SU-DHL-6 (cell line): Measurements from ENCODE around the gene IL27RA.

Experiments used
- CTCF ChIP-seq: fragments of 200-600 bp; sonication (generic); IDR thresholded peaks from one replicate; pipeline ENCODE4 v1.5.1; 2017; ENCODE audit warnings: antibody characterized with exemption, mild to moderate bottlenecking, low read length, moderate library complexity; ENCODE audit not compliant: insufficient read depth, poor library complexity, severe bottlenecking
- EZH2phosphoT487 ChIP-seq: fragments of 200-600 bp; sonication (generic), shearing (Covaris generic); conservative IDR thresholded peaks from 2 replicates; pipeline ENCODE4 v1.6.1; 2018; ENCODE audit warnings: mild to moderate bottlenecking, antibody characterized with exemption, low read length, moderate library complexity, mixed read lengths

DNA sequence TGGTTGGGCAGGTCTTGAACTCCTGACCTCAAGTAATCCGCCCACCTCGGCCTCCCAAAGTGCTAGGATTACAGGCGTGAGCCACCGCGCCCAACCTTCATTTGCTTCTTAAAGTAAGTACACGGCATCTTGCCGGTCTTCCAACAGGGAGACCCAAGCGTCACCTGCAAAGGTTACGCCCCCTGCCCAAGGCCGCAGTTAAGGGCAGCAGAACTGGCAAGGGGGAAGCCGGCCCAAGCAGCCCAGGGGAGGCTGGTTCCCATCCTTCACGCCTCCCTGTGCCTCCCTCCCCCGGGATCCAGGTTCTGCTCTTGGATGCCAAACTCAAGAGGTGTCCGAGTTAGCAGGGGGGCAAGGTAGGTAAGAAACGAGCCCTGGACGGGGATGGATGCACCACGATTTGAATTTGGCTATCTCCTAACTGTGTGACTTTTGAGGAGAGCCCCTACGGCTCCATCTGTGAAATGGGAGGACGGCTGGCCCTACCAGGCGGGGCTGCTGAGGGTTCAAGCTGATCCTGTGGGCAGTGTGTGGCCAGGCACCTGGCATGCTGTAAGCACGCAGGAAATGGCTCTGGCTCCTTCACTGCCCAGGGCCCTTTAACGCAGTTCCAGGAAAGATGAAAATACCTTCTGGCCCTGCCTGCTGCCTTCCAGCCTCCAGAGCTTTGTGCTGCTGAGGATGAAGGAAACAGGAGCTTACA, 34.5 kb upstream of the IL27RA start:
- no peak for TF ChIP-seq CTCF
- TF ChIP-seq EZH2phosphoT487: no peak
